GM18502 (cell line): ENCODE measurements around the gene GEN1.

Source experiments
- ATAC-seq: cut with Tn5 transposase; IDR thresholded peaks from one replicate; pipeline ENCODE4 v1.9.1; 2021; ENCODE audit warnings: mild to moderate bottlenecking; ENCODE audit not compliant: unreplicated experiment, poor library complexity

GEN1 gene

DNA sequence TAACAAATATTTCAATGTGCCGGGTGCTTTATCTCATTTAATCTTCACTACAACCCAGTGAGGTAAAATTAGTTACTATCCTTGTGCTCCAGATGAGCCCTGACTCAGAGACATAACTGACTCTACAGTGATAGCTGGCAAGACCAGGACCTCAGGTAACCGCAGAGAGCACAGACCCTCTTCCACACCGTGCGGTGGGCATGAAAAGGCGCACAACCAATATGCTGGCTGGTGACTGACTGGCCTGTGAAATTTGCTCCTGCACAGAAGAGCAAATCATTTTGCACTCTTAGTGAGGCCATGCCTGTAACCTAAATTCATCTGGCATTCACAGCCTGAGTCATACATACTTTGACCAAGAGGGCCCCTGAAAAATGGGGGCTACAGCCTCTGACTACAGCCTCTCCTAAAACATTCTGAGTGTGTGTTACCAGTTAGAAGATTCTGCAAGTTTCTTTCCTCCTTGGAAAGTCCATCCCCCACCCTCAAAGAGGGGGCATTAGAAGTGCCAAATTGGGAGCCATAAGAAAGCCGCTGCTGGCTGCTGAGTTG lies 39.9 kb downstream of the GEN1 start:
- no peak for ATAC-seq

- ATAC-seq, result no peak
Measured at GRCh38 chr2:17795309-17795708, 41.4 kb downstream of the GEN1 start.

- ATAC-seq, result no peak
Measured at GRCh38 chr2:17798338-17798737, 44.4 kb downstream of the GEN1 start.

DNA sequence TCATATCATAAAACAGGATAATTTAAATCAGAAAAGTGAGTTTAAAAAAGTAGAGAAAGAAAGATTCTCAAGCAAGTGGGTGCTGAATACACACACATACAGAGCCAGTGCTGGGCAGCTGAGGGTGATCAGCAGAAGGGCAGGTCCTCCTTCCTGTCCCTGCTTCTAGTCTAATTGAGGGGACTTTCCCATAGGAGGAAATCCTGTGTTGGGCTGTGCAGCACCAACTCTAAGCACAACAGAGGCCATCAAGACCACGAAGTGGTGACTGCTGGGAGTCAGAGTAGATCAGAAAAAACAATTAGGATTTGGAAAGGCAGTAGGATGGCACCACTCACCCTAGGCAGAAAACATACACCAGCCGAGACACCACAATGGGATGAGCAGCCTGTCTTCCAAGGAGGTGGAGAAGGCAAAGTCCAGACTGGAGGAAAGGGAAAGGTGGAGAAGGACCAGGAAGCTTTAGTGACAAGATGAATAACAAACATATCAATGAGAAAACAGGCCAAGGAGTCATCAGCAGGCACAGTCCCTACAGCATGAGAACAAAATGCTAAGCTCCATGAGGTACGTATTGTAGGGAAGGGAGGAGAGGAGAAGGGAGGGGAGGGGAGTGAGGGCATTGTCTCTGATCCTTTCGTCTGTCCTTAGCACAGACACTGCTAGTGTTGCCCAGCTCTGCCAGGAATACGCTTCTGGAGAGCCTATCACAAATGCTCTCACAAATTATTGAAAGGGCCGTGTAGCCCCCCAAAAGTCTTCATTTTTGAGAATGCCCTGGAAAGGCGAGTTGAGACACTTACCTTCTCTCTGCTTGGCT lies 45.6 kb downstream of the GEN1 start:
- ATAC-seq, result no peak

- no peak for ATAC-seq
Measured at GRCh38 chr2:17800219-17800618, 46.3 kb downstream of the GEN1 start.

- no peak for ATAC-seq
Measured at GRCh38 chr2:17800693-17801458, 46.9 kb downstream of the GEN1 start.

GRCh38 chr2:17803497-17803896 lies 49.6 kb downstream of the GEN1 start:
- no peak for ATAC-seq

DNA sequence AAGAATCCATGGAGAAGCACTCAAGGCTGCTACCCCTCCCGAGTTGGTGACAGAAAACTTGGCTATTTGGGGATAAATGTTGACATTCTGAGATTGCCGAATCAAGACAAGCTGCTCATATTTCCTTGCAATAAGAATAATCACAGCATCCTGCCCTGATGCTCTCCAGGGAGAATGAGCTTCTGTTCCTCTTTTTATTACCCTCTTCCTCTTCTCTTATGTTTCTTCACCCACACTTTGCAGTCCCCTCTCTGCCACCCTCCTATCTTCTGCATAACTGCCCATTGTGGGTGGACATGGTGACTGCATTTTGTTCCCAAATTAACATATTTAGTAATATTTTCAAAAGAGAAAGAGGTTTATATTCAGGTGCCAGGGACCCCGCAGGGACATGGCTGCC lies 50.4 kb downstream of the GEN1 start:
- ATAC-seq, result peak; percentile 70

GRCh38 chr2:17805166-17805565 lies 51.2 kb downstream of the GEN1 start:
- no peak for ATAC-seq

DNA sequence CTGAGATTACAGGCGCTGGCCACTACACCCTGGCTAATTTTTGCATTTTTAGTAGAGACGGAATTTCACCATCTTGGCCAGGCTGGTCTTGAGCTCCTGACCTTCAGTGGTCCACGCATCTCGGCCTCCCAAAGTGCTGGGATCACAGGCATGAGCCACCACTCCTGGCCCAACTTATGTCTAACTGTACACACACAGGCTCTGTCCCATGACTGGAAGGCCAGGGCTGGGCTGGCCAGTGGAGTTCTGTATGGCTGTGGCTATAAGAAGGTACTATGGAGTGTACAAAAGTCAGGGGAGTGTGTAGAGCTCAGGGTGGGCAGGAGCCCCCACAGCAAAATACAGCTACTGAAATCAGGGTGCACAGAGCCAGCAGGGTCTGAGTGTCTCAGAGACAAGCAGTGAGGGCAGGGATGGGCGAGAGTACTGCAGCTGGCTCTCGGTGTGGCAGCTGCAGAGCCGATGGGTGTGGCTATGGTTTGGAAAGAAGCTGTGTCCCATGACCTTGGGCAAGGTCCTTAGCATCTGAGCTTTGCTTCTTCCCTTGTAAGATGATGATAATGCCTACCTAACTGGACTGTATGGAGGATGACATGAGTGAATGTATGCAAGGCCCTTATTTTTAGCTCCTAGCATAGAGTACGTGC lies 51.9 kb downstream of the GEN1 start:
- ATAC-seq, result no peak

DNA sequence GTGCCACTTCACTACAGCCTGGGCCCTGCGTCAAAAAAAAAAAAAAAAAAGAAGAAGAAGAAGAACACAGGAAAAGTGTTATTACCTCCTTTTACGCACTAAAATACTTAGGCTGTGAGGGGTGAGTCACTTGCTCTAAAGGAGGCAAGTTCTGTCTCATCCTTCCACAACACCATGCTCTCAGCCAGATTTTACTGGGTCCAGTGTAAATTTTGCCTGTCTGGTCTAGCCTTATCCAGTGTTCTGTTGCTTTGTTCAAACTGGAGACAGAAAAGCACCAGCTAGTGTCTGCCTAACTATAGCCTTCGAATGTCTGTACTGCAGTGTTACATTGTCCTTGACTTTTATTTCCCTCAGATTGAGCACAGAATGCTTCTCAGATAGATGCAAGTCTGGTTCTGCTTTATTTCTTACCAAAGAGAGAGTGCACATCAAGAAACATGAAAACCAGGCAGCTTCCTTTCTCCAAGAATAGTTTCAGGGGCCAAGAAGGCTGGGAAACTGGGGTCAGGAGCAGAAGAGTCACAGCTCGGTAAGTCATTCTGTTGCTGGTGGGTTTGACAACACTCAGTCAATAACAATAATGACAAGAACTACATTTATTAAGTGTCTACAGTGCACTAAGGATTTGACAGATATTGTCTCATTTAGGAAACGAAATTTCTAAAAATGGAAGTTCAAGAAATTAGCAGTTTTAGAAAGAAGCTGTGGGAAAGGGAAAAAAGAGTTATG lies 59.2 kb downstream of the GEN1 start:
- ATAC-seq, result peak; percentile 54

DNA sequence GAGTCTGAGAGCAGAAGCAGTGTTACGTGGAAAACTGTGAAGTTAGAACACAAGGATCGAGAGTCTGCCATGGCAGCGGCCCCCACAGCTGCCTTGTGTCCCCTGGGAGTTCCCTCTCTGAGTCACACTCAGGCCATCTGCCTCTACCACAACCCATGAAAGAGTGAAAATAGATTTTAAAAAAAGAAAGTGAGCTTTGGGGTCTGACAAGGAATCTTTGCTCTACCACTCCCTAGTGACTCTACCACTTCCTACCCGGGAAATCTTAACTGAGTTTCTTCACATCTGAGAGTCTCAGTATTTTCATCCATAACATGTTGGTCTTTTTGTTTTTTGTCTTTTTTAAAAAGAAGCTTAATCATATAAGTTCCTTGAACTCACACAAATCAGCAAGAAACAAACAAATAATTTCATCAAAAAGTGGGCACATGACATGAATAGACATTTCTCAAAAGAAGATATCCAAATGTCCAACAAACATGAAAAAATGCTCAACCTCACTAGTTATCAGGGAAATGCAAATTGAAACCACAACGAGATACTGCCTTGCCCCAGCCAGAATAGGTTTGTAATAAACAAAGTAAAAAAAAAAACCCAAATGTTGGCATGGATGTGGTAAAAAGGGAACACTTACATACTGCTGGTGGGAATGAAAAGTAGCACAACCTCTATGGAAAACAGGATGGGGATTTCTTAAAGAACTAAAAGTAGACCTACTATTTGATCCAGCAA lies 60.0 kb downstream of the GEN1 start:
- ATAC-seq, result peak; percentile 89

DNA sequence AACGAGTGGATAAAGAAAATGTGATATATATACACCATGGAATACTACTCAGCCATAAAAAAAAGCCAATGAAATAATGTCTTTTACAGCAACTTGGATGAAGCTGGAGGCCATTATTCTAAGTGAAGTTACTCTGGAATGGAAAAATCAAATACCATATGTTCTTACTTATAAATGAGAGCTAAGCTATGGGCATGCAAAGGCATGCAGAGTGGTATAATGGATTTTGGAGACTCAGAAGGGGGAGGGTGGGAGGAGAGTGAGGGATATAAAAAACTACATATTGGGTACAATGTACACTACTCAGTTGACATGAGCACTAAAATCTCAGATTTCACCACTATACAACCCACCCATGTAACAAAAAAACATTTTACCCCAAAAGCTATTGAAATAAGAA lies 60.7 kb downstream of the GEN1 start:
- ATAC-seq, result no peak

DNA sequence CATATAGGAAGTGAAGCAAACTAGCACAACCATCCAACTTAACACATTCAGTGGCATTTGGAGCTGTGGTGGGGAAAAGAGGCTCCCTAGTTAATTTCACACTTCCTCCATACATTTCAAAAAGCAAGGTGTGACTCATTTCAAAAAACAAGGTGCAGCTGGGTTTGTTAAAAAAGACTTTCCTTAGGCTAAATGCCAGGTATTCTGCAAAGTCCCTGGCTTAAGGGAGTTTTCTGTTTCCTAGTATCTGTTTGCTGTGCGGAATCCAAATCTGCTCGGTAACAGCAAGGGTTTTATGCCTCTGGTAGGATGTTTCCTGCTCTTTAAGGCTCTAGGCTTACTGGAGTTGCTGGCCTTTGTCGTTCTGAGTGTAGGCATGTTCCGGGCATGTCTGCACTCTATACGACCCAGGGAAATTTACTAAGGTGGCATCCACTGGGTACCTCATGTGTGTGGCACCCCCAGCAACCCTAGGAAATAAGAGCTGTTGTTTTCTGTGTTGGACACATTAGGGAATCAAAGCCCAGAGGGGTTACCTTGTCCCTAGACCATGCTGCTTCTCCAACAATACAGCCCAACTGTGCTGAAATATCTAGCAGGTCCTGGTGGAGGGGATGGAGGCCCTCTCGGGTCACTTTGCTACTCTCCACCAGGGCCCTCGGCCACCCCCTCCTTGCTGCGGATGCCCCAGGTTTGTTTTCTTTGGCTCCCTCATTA lies 61.7 kb downstream of the GEN1 start:
- ATAC-seq, result peak; percentile 36

DNA sequence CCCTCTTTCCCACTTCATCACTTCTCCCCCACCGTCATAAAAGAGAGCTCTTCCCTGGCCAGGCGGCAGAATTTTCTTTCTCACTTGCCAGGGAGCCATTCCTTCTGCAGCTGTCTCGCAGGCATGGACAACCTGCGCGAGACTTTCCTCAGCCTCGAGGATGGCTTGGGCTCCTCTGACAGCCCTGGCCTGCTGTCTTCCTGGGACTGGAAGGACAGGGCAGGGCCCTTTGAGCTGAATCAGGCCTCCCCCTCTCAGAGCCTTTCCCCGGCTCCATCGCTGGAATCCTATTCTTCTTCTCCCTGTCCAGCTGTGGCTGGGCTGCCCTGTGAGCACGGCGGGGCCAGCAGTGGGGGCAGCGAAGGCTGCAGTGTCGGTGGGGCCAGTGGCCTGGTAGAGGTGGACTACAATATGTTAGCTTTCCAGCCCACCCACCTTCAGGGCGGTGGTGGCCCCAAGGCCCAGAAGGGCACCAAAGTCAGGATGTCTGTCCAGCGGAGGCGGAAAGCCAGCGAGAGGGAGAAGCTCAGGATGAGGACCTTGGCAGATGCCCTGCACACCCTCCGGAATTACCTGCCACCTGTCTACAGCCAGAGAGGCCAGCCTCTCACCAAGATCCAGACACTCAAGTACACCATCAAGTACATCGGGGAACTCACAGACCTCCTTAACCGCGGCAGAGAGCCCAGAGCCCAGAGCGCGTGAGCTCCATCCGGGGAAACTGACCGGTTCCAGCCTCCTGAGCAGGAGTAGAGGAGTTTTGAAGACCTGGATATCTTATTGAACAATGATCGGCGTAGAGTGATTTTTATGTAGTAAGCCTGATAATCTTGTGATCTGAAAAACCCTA lies 62.7 kb downstream of the GEN1 start, which contains the start of gene MSGN1:
TSS of gene MSGN1 (plus strand) at position 65 of the 850 bp plus-strand sequence. CDS start at position 124, 59 bp downstream.
- no peak for ATAC-seq

DNA sequence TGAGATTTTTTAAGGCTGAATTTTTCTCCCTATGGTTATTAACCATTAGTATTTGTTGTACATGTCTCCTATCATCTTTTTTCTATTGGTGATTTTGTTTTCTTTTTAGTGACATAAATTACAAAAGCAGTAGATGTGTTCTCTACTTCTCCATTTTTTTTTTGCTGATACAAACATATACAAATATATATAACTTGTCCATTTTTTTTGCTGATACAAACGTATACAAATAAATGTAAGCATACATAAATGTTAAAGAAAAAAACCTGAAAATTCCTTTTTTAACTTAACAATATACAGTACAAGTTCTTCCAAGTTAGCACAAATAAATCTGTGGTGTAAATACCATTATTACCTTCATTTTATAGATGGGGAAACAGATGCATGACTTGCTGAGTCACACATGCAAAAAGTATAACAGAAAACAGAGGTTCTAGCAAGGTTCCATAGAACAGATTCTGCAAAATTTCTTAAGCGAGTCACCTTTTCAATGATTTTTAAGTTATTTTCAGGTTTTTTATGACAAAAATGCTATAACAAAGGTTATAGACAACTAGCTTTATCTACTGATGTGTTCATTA lies 64.4 kb downstream of the GEN1 start:
- no peak for ATAC-seq

DNA sequence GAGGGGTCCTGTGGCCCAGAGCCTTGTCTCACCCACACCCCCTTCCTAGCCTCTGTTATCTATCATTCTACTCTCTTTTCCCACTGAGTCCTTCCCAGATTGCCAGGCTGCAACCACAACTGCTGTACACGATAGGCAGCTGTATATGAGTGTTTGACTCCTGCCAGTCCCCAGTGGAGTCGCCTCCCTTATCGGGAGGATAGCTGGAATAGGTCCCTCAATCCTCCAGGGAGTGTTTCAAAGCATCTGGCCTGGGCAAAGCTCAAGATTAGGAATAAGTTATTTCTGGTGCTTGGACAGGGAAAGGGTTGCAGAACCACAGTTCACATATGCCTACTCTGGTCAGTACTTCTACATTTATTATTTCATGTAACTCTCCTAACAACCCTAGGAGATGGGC lies 67.1 kb downstream of the GEN1 start:
- ATAC-seq, result no peak
